Activated naive CD8-positive, alpha-beta T cell treated with anti-CD3 and anti-CD28 coated beads, Interleukin-2, amount 10 ng/mL, durations not matched to agents 7 days and 5 days (primary cell): ENCODE measurements around the gene EPHB2. TPM values are rescaled to one million over a fixed set of nuclear protein-coding genes. Genes with fewer than 3 reads are reported as not detected.

Source experiments
- ATAC-seq: fragments of 150-1000 bp; cut with Tn5 transposase; one replicate; pipeline ENCODE4 v1.10.0; 2021; ENCODE audit warnings: low read depth, moderate library complexity
- POLR2A ChIA-PET: fragments of 350-600 bp; sonication (Branson Sonifier 250); formaldehyde crosslinking; loops from one replicate; lab custom pipeline; 2021; ENCODE audit warnings: antibody characterized with exemption; lab: Charles Lee
- DNase-seq: peaks from one replicate; pipeline ENCODE4 v3.0.0; 2021
- H3K27ac Mint-ChIP-seq: one replicate; pipeline ENCODE4 v1.8.0; 2022; ENCODE audit warnings: mild to moderate bottlenecking, mixed read lengths
- H3K27me3 Mint-ChIP-seq: one replicate; pipeline ENCODE4 v1.8.0; 2022; ENCODE audit warnings: mild to moderate bottlenecking, moderate library complexity, mixed read lengths
- H3K36me3 Mint-ChIP-seq: one replicate; pipeline ENCODE4 v1.8.0; 2021; ENCODE audit warnings: mild to moderate bottlenecking, mixed read lengths
- H3K4me1 Mint-ChIP-seq: one replicate; pipeline ENCODE4 v1.8.0; 2021; ENCODE audit warnings: mixed read lengths
- H3K4me3 Mint-ChIP-seq: one replicate; pipeline ENCODE4 v1.8.0; 2022; ENCODE audit warnings: mild to moderate bottlenecking, moderate library complexity, mixed read lengths
- H3K9me3 Mint-ChIP-seq: one replicate; pipeline ENCODE4 v1.8.0; 2021; ENCODE audit warnings: mixed read lengths
- total RNA-seq, 2 experiments: library from RNA; stranded (reverse); gene quantifications; one replicate each; pipeline ENCODE4 v1.2.3, GENCODE V29; 2021

EPHB2 gene
- total RNA-seq, 2 experiments from 2014 or later: 0.25 to 0.26 TPM

GRCh38 chr1:22917989-22918388 is 207.3 kb downstream of the EPHB2 start:
- Mint-ChIP-seq H3K27ac (no peak overlapping the region), H3K36me3 (no peaks in the 10 kb centered on the region), H3K27me3 (peaks cover 4% of the 10 kb centered on the region), H3K4me1 (no peaks in the 10 kb centered on the region), H3K4me3 (no peak overlapping the region), H3K9me3 (no peaks in the 10 kb centered on the region)
- POLR2A ChIA-PET: no interaction called here
- DNase-seq (no peak), ATAC-seq (no peak)

GRCh38 chr1:22918644-22919043 is 208.0 kb downstream of the EPHB2 start:
- Mint-ChIP-seq H3K27me3 (peaks cover 4% of the 10 kb centered on the region), H3K27ac (no peak overlapping the region), H3K4me1 (no peaks in the 10 kb centered on the region), H3K36me3 (no peaks in the 10 kb centered on the region), H3K4me3 (no peak overlapping the region), H3K9me3 (no peaks in the 10 kb centered on the region)
- ATAC-seq (no peak), DNase-seq (no peak)
- POLR2A ChIA-PET: no interaction called here

- POLR2A ChIA-PET: no interaction called here
- no peak overlapping the region for H3K27ac Mint-ChIP-seq
- H3K4me1 Mint-ChIP-seq: no peaks in the 10 kb centered on the region
- no peak overlapping the region for H3K4me3 Mint-ChIP-seq
- ATAC-seq (no peak), DNase-seq (no peak)
- H3K9me3 Mint-ChIP-seq: no peaks in the 10 kb centered on the region
- peaks cover 4% of the 10 kb centered on the region for H3K27me3 Mint-ChIP-seq
- no peaks in the 10 kb centered on the region for H3K36me3 Mint-ChIP-seq
Measured at GRCh38 chr1:22919341-22920025, 208.8 kb downstream of the EPHB2 start.

GRCh38 chr1:22920026-22920733 is 209.5 kb downstream of the EPHB2 start:
- Mint-ChIP-seq H3K27ac (no peak overlapping the region), H3K4me3 (no peak overlapping the region), H3K4me1 (no peaks in the 10 kb centered on the region), H3K36me3 (no peaks in the 10 kb centered on the region), H3K9me3 (no peaks in the 10 kb centered on the region), H3K27me3 (no peaks in the 10 kb centered on the region)
- POLR2A ChIA-PET: no interaction called here
- no peak for DNase-seq
- no peak for ATAC-seq

DNA sequence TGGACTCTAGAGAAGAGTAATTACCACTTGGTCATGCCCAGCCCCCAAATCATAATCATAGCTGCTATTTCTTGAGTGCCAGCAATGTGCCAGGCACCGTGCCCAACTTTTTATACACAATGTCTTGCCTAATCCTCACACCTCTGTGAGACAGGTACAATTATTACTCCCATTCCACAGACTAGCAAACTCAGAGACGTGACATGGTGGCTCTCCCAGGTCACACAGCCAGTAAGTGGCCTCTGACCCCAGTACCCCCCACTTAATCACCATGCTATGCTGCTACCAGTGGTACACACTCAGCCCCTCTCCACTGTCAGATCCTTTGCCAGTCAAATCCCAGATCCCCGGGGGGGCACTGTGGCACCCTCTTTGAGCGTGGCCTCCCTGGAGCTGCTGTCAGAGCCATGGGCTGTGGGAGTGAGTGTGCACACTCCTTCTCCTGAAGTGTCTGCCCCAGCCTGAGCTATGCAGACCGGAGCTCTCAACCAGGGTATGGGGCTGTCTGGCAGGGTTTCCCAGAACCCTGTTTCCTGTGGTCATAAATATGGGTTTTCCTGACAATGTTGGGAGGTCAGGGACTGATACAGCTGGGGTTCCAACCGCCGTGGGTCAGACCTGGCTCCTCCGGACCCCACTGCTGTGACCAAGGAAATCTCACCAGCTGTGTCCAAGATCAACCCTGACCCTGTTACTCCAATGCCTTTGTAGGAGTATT is 210.3 kb downstream of the EPHB2 start:
- H3K4me1 Mint-ChIP-seq: no peaks in the 10 kb centered on the region
- ATAC-seq: no peak
- no peaks in the 10 kb centered on the region for H3K9me3 Mint-ChIP-seq
- H3K27me3 Mint-ChIP-seq: no peaks in the 10 kb centered on the region
- POLR2A ChIA-PET: no interaction called here
- H3K4me3 Mint-ChIP-seq: no peak overlapping the region
- DNase-seq: no peak
- H3K36me3 Mint-ChIP-seq: no peaks in the 10 kb centered on the region
- H3K27ac Mint-ChIP-seq: no peak overlapping the region

DNA sequence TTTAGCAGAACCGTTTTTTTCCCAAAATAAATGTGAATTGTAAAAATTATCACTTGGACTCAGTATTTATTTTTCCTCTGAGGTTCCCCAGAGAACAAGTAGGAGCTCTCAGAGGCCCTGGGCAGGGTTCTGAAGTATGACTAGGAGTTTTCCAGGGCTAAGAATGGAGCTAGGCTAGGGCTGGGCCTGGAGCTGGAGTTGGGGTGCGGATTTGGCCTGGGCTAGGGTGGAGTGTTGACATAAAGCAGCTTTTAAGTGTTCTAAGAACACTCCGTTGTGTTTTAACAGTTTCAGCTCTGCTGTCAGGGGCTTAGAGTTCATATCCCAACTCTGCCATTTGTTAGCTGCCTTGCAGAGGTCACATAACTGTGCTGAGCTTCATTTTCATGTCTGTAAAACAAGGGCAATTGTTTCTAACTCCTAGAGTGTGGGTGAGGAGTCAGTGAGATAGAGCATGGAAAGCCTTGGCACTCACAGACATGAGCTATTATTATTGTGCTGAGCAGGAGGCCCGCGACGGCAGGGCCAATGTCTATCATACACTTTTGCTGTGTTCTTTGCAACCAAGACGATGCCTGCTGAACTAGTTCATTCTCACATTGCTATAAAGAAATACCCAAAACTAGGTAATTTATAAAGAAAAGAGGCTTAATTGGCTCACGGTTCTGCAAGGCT is 210.9 kb downstream of the EPHB2 start:
- no peaks in the 10 kb centered on the region for H3K4me1 Mint-ChIP-seq
- no peaks in the 10 kb centered on the region for H3K36me3 Mint-ChIP-seq
- no peak overlapping the region for H3K4me3 Mint-ChIP-seq
- POLR2A ChIA-PET: no interaction called here
- peaks cover 3% of the 10 kb centered on the region for H3K27me3 Mint-ChIP-seq
- H3K9me3 Mint-ChIP-seq: no peaks in the 10 kb centered on the region
- ATAC-seq: no peak
- no peak for DNase-seq
- H3K27ac Mint-ChIP-seq: no peak overlapping the region

DNA sequence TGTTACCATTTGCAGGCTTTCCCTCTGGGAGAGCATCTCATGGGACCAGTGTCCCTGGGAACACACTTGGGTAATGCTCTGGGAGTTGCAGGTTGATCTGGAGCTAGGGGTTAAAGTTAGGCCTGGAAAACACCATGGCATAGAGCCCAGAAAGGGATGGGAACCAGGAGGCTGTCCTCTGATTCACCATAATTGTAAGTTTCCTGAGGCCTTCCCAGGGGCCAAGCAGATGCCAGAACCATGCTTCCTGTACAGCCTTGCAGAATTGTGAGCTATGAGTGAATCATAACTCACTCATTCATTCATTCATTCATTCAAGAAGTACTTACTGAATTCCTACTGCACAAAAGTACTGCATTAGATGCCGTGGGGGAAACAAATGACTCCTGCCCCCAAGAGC is 212.0 kb downstream of the EPHB2 start:
- no peaks in the 10 kb centered on the region for H3K9me3 Mint-ChIP-seq
- peaks cover 6% of the 10 kb centered on the region for H3K27me3 Mint-ChIP-seq
- H3K4me1 Mint-ChIP-seq: no peaks in the 10 kb centered on the region
- DNase-seq (no peak), ATAC-seq (no peak)
- POLR2A ChIA-PET: no interaction called here
- H3K36me3 Mint-ChIP-seq: no peaks in the 10 kb centered on the region
- no peak overlapping the region for H3K27ac Mint-ChIP-seq
- H3K4me3 Mint-ChIP-seq: no peak overlapping the region

DNA sequence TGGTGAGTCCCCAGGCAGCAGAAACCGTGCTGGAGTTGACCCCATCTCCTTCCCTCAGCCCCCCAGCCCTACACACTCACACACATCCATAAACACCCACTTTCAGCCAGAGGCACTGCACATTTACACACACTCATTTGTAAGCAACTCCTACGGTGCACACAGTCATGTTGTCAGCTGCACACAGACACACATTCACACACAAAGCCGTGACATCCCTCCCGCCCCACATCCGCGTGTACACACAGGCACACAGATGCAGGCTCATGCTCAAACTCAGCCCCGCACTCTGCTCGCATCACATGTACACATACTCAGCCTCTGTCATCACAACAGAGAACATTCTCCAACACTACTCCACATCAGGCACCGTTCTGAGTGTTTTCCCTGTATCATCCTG is 214.5 kb downstream of the EPHB2 start:
- POLR2A ChIA-PET: no interaction called here

DNA sequence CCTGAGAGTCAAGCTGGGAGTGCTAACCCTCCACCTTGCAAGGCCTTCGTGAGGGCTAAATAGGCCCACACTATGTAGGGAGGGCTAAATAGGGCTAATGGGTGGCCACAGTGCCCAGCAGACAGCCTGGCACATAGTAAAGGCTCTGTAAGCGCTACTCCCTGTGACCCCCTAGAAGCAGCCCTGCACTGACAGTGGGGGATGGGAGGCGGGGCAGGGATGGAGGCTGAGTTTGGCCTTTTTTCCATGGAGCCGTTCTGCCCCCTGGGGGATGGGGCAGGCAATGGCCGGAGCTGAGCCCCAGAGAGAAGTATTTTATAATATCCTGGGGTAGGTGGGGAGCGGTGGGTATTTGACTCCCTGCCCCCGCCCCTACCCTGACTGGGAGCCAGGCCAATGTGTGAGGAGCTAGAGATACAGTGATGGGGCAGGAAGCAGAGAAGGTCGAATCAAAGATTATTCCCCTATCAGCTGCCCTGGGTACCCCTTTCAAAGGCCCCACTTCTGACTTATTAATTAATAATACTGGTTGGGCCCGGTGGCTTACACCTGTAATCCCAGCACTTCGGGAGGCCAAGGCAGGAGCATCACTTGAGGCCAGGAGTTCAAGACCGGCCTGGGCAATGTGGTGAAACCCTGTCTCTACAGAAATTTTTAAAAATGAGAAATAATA is 219.7 kb downstream of the EPHB2 start:
- ATAC-seq (no peak), DNase-seq (peak; percentile 47)
- no peaks in the 10 kb centered on the region for H3K4me1 Mint-ChIP-seq
- H3K9me3 Mint-ChIP-seq: no peaks in the 10 kb centered on the region
- H3K36me3 Mint-ChIP-seq: no peaks in the 10 kb centered on the region
- H3K27me3 Mint-ChIP-seq: peaks cover 12% of the 10 kb centered on the region
- POLR2A ChIA-PET: no interaction called here
- H3K27ac Mint-ChIP-seq: no peak overlapping the region
- H3K4me3 Mint-ChIP-seq: no peak overlapping the region

More for the DNA sequence above, 214.5 kb downstream of the EPHB2 start:
- no peak for ATAC-seq
- Mint-ChIP-seq H3K4me3 (no peak overlapping the region), H3K36me3 (no peaks in the 10 kb centered on the region), H3K9me3 (no peaks in the 10 kb centered on the region), H3K27me3 (peaks cover 9% of the 10 kb centered on the region), H3K4me1 (no peaks in the 10 kb centered on the region), H3K27ac (no peak overlapping the region)
- DNase-seq: no peak

DNA sequence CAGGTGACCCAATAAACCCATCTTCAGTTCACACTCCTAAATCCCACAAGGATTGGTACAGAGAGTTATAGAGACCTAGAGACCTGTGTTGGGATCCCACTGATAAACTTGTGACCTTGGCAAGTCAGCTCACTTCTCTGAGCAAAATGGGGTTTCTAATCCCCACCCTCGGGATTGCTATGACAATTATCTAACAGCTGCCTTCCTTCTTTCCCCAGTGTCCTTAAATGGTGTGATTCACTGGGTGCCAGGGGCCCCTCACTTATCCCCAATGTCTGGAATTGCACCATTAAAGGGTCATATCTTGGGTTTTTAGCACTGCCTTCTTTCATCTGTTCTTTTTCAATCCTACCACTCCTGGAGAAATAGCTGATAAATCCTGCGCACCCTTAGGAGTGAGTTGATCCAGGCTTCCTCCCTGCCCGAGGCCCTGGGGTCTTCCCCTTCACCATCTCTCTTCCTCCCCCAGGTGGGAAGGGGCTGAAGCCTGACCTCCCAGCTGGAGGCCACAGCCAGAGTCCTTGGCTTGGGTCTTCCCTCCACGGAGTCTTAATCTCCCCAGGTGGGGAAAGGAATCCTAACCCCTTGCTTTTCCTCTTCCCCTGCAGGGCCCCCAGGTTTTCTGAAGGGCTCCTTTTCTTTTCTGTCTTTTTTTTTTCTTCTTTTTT is 222.3 kb downstream of the EPHB2 start:
- Mint-ChIP-seq H3K4me3 (no peak overlapping the region), H3K4me1 (no peaks in the 10 kb centered on the region), H3K9me3 (no peaks in the 10 kb centered on the region), H3K27ac (no peak overlapping the region), H3K36me3 (no peaks in the 10 kb centered on the region), H3K27me3 (peaks cover 6% of the 10 kb centered on the region)
- ATAC-seq: no peak
- POLR2A ChIA-PET: interaction anchor here (0.7 kb wide), 1 partner anchor 464 kb away, joined by 3 read pairs; no protein-coding TSS in a partner anchor
- no peak for DNase-seq

GRCh38 chr1:22935433-22935832 is 224.8 kb downstream of the EPHB2 start:
- Mint-ChIP-seq H3K27me3 (peaks cover 4% of the 10 kb centered on the region), H3K9me3 (no peaks in the 10 kb centered on the region), H3K36me3 (no peaks in the 10 kb centered on the region), H3K4me3 (no peak overlapping the region), H3K27ac (no peak overlapping the region), H3K4me1 (no peaks in the 10 kb centered on the region)
- ATAC-seq (no peak), DNase-seq (no peak)
- POLR2A ChIA-PET: no interaction called here

DNA sequence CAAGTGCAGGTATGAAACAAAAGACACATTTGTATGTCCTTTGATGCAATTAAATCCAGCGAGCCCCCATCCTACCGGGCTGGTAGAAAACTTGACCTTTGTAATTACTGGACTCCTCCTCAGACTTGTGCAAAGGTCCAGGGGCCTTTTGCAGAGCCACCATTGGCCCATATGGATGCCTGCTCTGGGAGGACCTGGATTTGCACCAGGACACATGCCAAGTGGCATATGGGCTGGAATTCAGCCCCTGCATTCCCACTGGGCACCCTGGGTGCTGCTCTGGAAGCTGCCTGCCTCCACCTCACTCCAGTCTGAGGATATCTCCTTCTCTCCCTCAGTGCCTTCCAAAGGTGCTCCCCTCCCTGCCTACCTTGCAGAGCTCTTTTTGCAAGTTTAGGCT is 226.0 kb downstream of the EPHB2 start:
- H3K27me3 Mint-ChIP-seq: peaks cover 10% of the 10 kb centered on the region
- DNase-seq (no peak), ATAC-seq (no peak)
- H3K9me3 Mint-ChIP-seq: peaks cover 2% of the 10 kb centered on the region
- no peaks in the 10 kb centered on the region for H3K4me1 Mint-ChIP-seq
- H3K36me3 Mint-ChIP-seq: no peaks in the 10 kb centered on the region
- POLR2A ChIA-PET: no interaction called here
- H3K27ac Mint-ChIP-seq: no peak overlapping the region
- H3K4me3 Mint-ChIP-seq: no peak overlapping the region
